Measurements from ENCODE around the gene PCDH10.
A peak's percentile ranks its signal among the peaks of the same experiment; 100 is the strongest.

PCDH10 gene

DNA sequence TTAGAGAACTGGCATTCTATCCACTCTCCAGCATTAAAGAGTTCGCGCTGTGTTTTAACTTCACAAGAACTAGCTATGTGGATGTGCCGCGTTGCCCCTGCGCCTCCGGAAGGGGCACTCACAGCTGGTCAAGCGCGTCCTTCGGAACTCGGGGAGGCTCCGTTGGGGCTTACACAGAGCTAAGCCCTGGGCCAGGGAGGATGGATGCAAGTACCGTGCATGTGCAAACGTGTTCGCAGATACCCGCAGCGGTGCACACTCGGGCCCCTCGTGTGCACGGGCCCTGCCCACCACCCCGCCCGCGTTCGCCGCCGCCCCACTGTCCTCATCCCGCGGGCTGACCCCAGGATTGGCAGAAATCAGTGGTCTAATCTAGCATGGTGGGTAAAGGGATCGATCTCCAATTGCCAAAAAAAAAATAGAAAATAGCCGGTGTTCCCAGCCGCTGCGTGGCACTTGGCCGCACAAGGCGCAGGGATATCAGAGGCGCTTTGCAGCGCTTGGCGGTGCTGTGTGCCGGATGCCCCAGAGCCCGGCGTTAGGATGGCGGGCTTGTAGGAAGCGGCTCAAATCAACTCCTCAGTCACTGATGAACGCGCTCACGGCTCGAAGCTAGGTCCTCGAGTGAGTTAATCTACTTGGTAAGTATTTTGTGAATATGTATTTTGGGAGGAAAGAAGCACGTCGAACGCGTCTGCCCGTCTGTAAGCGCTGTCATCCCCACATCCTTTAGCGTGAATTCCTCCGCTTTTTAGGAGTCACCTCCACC is 989 bp upstream of the PCDH10 start:
- Histone ChIP-seq H3K36me3 (no peaks in the 10 kb centered on the region), H3K4me2 (peak overlapping the region in 3 of 11 experiments; percentile 71 to 72 (median 72); a peak in 4 of 22 replicates), H3K9me3 (replicated peaks in 1 of 11) (peaks cover 55 to 63% (median 60%) of the 10 kb centered on the region in 11 experiments), H3K27me3 (peaks cover 30 to 48% (median 42%) of the 10 kb centered on the region in 11 experiments), H3K27ac (no peak overlapping the region), H3K4me3 (peak overlapping the region in 4 of 10 experiments; percentile 16 to 66 (median 53); a peak in 6 of 20 replicates), H3K9ac (no peak overlapping the region), H3K4me1 (peaks cover 12 to 33% (median 24%) of the 10 kb centered on the region in 10 experiments; a peak in 17 of 20 replicates), H4K20me1 (no peaks in the 10 kb centered on the region; a peak in 1 of 22 replicates)
- no peak for TF ChIP-seq Cebpa-rat (IDR thresholded peaks at IDR 0.05)

GRCh38 chr4:133149364-133149695 is 236 bp downstream of the PCDH10 start:
- Histone ChIP-seq H3K4me1 (peaks cover 9 to 23% (median 16%) of the 10 kb centered on the region in 10 experiments; a peak in 16 of 20 replicates), H3K9me3 (replicated peaks in 1 of 11) (peaks cover 55 to 66% (median 61%) of the 10 kb centered on the region in 11 experiments), H3K27me3 (peaks cover 30 to 49% (median 42%) of the 10 kb centered on the region in 11 experiments), H4K20me1 (no peaks in the 10 kb centered on the region; a peak in 1 of 22 replicates), H3K9ac (peak overlapping the region in 6 of 11 experiments; percentile 8 to 46 (median 34); a peak in 4 of 22 replicates), H3K4me2 (peak overlapping the region; percentile 33 to 73 (median 67)), H3K36me3 (no peaks in the 10 kb centered on the region), H3K27ac (no peak overlapping the region), H3K4me3 (peak overlapping the region; percentile 40 to 66 (median 55))
- TF ChIP-seq Cebpa-rat (IDR thresholded peaks at IDR 0.05): no peak

- Histone ChIP-seq H3K27ac (no peak overlapping the region), H3K4me1 (peaks cover 9 to 16% (median 13%) of the 10 kb centered on the region in 10 experiments; a peak in 15 of 20 replicates), H3K9me3 (replicated peaks in 1 of 11) (peaks cover 55 to 66% (median 61%) of the 10 kb centered on the region in 11 experiments), H4K20me1 (no peaks in the 10 kb centered on the region; a peak in 1 of 22 replicates), H3K4me3 (peak overlapping the region in 6 of 10 experiments; percentile 45 to 59 (median 56); a peak in 11 of 20 replicates), H3K9ac (no peak overlapping the region), H3K27me3 (peaks cover 30 to 49% (median 42%) of the 10 kb centered on the region in 11 experiments), H3K36me3 (no peaks in the 10 kb centered on the region), H3K4me2 (peak overlapping the region in 10 of 11 experiments; percentile 33 to 73 (median 68); a peak in 17 of 22 replicates)
- TF ChIP-seq Cebpa-rat (IDR thresholded peaks at IDR 0.05): no peak
These were observed 908 bp downstream of the PCDH10 start for GRCh38 chr4:133149932-133150471.

DNA sequence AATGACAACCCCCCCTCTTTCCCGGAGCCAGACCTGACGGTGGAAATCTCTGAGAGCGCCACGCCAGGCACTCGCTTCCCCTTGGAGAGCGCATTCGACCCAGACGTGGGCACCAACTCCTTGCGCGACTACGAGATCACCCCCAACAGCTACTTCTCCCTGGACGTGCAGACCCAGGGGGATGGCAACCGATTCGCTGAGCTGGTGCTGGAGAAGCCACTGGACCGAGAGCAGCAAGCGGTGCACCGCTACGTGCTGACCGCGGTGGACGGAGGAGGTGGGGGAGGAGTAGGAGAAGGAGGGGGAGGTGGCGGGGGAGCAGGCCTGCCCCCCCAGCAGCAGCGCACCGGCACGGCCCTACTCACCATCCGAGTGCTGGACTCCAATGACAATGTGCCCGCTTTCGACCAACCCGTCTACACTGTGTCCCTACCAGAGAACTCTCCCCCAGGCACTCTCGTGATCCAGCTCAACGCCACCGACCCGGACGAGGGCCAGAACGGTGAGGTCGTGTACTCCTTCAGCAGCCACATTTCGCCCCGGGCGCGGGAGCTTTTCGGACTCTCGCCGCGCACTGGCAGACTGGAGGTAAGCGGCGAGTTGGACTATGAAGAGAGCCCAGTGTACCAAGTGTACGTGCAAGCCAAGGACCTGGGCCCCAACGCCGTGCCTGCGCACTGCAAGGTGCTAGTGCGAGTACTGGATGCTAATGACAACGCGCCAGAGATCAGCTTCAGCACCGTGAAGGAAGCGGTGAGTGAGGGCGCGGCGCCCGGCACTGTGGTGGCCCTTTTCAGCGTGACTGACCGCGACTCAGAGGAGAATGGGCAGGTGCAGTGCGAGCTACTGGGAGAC is 1.6 kb downstream of the PCDH10 start:
- TF ChIP-seq Cebpa-rat (IDR thresholded peaks at IDR 0.05): no peak
- Histone ChIP-seq H3K9ac (no peak overlapping the region), H3K4me2 (no peak overlapping the region), H4K20me1 (no peaks in the 10 kb centered on the region; a peak in 1 of 22 replicates), H3K27me3 (peaks cover 30 to 48% (median 42%) of the 10 kb centered on the region in 11 experiments), H3K4me1 (peaks cover 7 to 9% (median 8%) of the 10 kb centered on the region in 10 experiments; a peak in 15 of 20 replicates), H3K27ac (no peak overlapping the region), H3K9me3 (replicated peaks in 1 of 11) (peaks cover 55 to 66% (median 61%) of the 10 kb centered on the region in 11 experiments), H3K4me3 (peak overlapping the region in 2 of 10 experiments; percentile 7 to 54; a peak in 1 of 20 replicates), H3K36me3 (no peaks in the 10 kb centered on the region)

- Histone ChIP-seq H3K27me3 (peaks cover 30 to 42% (median 38%) of the 10 kb centered on the region in 11 experiments), H3K4me3 (0 out of 20 replicates have a peak overlapping the region, but pooled peaks of 1 of the 10 experiments have one; percentile 7), H3K9ac (no peak overlapping the region), H3K4me1 (peaks cover 1 to 7% (median 2%) of the 10 kb centered on the region in 10 experiments; a peak in 12 of 20 replicates), H3K36me3 (no peaks in the 10 kb centered on the region), H3K4me2 (no peak overlapping the region), H3K9me3 (replicated peaks in 1 of 11) (peaks cover 55 to 66% (median 61%) of the 10 kb centered on the region in 11 experiments), H3K27ac (no peak overlapping the region), H4K20me1 (no peaks in the 10 kb centered on the region; a peak in 1 of 22 replicates)
- no peak for TF ChIP-seq Cebpa-rat (IDR thresholded peaks at IDR 0.05)
These were observed 2.2 kb downstream of the PCDH10 start for GRCh38 chr4:133151341-133151690.

DNA sequence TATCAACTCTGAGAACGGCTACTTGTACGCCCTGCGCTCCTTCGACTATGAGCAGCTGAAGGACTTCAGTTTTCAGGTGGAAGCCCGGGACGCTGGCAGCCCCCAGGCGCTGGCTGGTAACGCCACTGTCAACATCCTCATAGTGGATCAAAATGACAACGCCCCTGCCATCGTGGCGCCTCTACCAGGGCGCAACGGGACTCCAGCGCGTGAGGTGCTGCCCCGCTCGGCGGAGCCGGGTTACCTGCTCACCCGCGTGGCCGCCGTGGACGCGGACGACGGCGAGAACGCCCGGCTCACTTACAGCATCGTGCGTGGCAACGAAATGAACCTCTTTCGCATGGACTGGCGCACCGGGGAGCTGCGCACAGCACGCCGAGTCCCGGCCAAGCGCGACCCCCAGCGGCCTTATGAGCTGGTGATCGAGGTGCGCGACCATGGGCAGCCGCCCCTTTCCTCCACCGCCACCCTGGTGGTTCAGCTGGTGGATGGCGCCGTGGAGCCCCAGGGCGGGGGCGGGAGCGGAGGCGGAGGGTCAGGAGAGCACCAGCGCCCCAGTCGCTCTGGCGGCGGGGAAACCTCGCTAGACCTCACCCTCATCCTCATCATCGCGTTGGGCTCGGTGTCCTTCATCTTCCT is 2.7 kb downstream of the PCDH10 start:
- no peak overlapping the region for H3K27ac ChIP-seq
- H4K20me1 ChIP-seq: no peaks in the 10 kb centered on the region
- no peak for TF ChIP-seq Cebpa-rat (IDR thresholded peaks at IDR 0.05)
- peaks cover 55 to 66% (median 61%) of the 10 kb centered on the region in 11 experiments for H3K9me3 ChIP-seq (replicated peaks in 1 of 11)
- no peak overlapping the region for H3K4me2 ChIP-seq
- H3K4me3 ChIP-seq: peak overlapping the region in 2 of 10 experiments; percentile 7; a peak in 2 of 20 replicates
- peaks cover 28 to 37% (median 33%) of the 10 kb centered on the region in 11 experiments for H3K27me3 ChIP-seq
- no peak overlapping the region for H3K9ac ChIP-seq
- peaks cover 0 to 4% (median 0%) of the 10 kb centered on the region in 10 experiments; a peak in 2 of 20 replicates for H3K4me1 ChIP-seq
- H3K36me3 ChIP-seq: no peaks in the 10 kb centered on the region

DNA sequence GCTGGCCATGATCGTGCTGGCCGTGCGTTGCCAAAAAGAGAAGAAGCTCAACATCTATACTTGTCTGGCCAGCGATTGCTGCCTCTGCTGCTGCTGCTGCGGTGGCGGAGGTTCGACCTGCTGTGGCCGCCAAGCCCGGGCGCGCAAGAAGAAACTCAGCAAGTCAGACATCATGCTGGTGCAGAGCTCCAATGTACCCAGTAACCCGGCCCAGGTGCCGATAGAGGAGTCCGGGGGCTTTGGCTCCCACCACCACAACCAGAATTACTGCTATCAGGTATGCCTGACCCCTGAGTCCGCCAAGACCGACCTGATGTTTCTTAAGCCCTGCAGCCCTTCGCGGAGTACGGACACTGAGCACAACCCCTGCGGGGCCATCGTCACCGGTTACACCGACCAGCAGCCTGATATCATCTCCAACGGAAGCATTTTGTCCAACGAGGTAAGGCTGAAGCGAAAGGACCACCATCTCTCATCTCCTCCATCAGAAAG is 3.3 kb downstream of the PCDH10 start:
- H3K27ac ChIP-seq: no peak overlapping the region
- H3K36me3 ChIP-seq: no peaks in the 10 kb centered on the region
- no peaks in the 10 kb centered on the region for H4K20me1 ChIP-seq
- no peak overlapping the region for H3K9ac ChIP-seq
- peaks cover 55 to 60% (median 57%) of the 10 kb centered on the region in 11 experiments for H3K9me3 ChIP-seq (replicated peaks in 1 of 11)
- H3K4me1 ChIP-seq: peaks cover 0 to 8% (median under 1%) of the 10 kb centered on the region in 10 experiments; a peak in 5 of 20 replicates
- peaks cover 23 to 31% (median 27%) of the 10 kb centered on the region in 11 experiments for H3K27me3 ChIP-seq
- no peak for TF ChIP-seq Cebpa-rat (IDR thresholded peaks at IDR 0.05)
- 0 out of 20 replicates have a peak overlapping the region, but pooled peaks of 1 of the 10 experiments have one; percentile 7 for H3K4me3 ChIP-seq
- H3K4me2 ChIP-seq: no peak overlapping the region

Measured in BLaER1 treated with 17β-estradiol and CSF1 and Interleukin-3, amounts not matched to agents 10 nM and 100 nM (cell line).